Common myeloid progenitor, CD34-positive (primary cell): ENCODE measurements around the gene LCE3D.

ENCODE experiments used
- CTCF ChIA-PET: fragments of 350-600 bp; sonication (Branson Sonifier 250); formaldehyde crosslinking; loops from one replicate; lab custom pipeline; 2021; ENCODE audit warnings: antibody characterized with exemption; lab: Charles Lee
- POLR2A ChIA-PET: fragments of 350-600 bp; sonication (Branson Sonifier 250); formaldehyde crosslinking; loops from one replicate; lab custom pipeline; 2021; ENCODE audit warnings: antibody characterized with exemption; lab: Charles Lee
- DNase-seq, 3 donors: peaks; one replicate each; pipeline versions ENCODE4 v3.0.0 to v3.0.0-alpha.2; 2013
- H3K27ac ChIP-seq, 2 experiments: 1 replicate in 1 of 2; 2 replicates in 1 of 2; pipeline ENCODE4 v1.7.0; 2013; ENCODE audit warnings: inconsistent platforms in 2 of 2, low read length in 2 of 2, mild to moderate bottlenecking in 2 of 2, low read depth in 1 of 2, moderate library complexity in 1 of 2; ENCODE audit not compliant: severe bottlenecking in 2 of 2, insufficient read depth in 1 of 2, poor library complexity in 1 of 2
- H3K27me3 ChIP-seq, 5 experiments: replicated peaks in 2 of 5; 1 replicate in 3 of 5; 2 replicates in 2 of 5; pipeline versions ENCODE4 v1.6.1 to v1.7.0; 2013; ENCODE audit warnings: low read length in 4 of 5, mild to moderate bottlenecking in 2 of 5, moderate library complexity in 2 of 5, inconsistent platforms in 1 of 5; ENCODE audit not compliant: insufficient read depth in 5 of 5, control insufficient read depth in 4 of 5
- H3K36me3 ChIP-seq, 4 experiments: 1 replicate in 2 of 4; 2 replicates in 2 of 4; pipeline versions ENCODE4 v1.6.1 to v1.7.0; 2013; ENCODE audit warnings: low read length in 3 of 4, control low read depth in 1 of 4, mild to moderate bottlenecking in 1 of 4; ENCODE audit not compliant: control insufficient read depth in 4 of 4, insufficient read depth in 4 of 4
- H3K4me1 ChIP-seq, 4 experiments: 1 replicate in 3 of 4; 2 replicates in 1 of 4; pipeline versions ENCODE4 v1.6.1 to v1.7.1; 2013; ENCODE audit warnings: low read length in 3 of 4, mild to moderate bottlenecking in 3 of 4, control low read depth in 1 of 4, inconsistent platforms in 1 of 4, moderate library complexity in 1 of 4; ENCODE audit not compliant: control insufficient read depth in 4 of 4, insufficient read depth in 4 of 4; ENCODE audit errors: control extremely low read depth in 1 of 4
- H3K4me3 ChIP-seq, 7 experiments: 1 replicate in 4 of 7; 2 replicates in 3 of 7; pipeline versions ENCODE4 v1.5.1 to v1.7.0; 2013; ENCODE audit warnings: mild to moderate bottlenecking in 7 of 7, low read length in 6 of 7, moderate library complexity in 6 of 7, inconsistent platforms in 2 of 7, low read depth in 2 of 7, control low read depth in 1 of 7; ENCODE audit not compliant: insufficient read depth in 4 of 7, control insufficient read depth in 1 of 7; ENCODE audit errors: extremely low read depth in 1 of 7
- H3K9me3 ChIP-seq, 5 experiments: 1 replicate in 4 of 5; 2 replicates in 1 of 5; pipeline versions ENCODE4 v1.6.1 to v1.7.1; 2013; ENCODE audit warnings: low read length in 4 of 5, mild to moderate bottlenecking in 2 of 5, inconsistent platforms in 1 of 5, low read depth in 1 of 5, moderate library complexity in 1 of 5; ENCODE audit not compliant: control insufficient read depth in 4 of 5, insufficient read depth in 2 of 5; ENCODE audit errors: control extremely low read depth in 1 of 5
- WGBS: methylation state at CpG from one replicate; pipeline ENCODE4 v1.1.5; 2013; ENCODE audit not compliant: insufficient coverage; 5-methylcytosine and 5-hydroxymethylcytosine counted together

LCE3D gene

GRCh38 chr1:152533327-152533938 lies 46.9 kb downstream of the LCE3D start:
- POLR2A ChIA-PET: interaction anchor here (0.6 kb wide), 1 partner anchor 39 kb away, joined by 3 read pairs; no protein-coding TSS in a partner anchor
- Histone ChIP-seq H3K4me3 (no peak overlapping the region), H3K4me1 (no peaks in the 10 kb centered on the region), H3K27ac (no peak overlapping the region), H3K27me3 (peaks cover 0 to 10% (median 0%) of the 10 kb centered on the region in 5 experiments), H3K36me3 (no peaks in the 10 kb centered on the region), H3K9me3 (peaks cover 0 to 6% (median 0%) of the 10 kb centered on the region in 5 experiments)
- peak; percentile 40 to 61 (median 49) for DNase-seq
- 14% methylated on average over 5 of the region's 7 CpGs for WGBS
- CTCF ChIA-PET: interaction anchor here (0.6 to 4.3 kb wide), 10 partner anchors 13 to 75 kb away, joined by 3 to 64 read pairs (median 5); no protein-coding TSS in a partner anchor
